ENCODE measurements around the gene SNED1. TPM values are rescaled to one million over a fixed set of nuclear protein-coding genes. Genes with fewer than 3 reads are reported as not detected.

The SNED1 gene
- total RNA-seq, 1 donor from 2014 or later = 18.5 TPM

DNA sequence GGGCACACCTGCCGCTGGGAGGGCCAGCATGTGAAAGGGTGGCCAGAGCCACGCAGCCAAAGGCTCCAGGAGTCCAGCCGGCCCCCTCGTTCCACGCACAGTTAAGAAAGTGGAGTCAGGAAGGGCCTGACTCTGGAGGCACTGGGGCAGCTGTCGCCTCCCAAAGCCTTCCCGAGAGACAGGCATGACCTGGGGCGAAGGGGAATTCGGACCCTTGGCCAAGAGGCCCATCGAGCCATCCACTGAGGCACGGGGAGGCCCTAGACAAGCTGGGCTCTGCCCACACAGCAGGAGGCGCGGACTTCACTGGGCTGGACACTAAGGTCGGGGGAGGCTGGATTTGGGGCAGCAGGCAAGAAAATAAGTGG is 38.5 kb upstream of the SNED1 start:
- no peak for DNase-seq (ENCODE audit: low read depth)

GRCh38 chr2:240960309-240960970 is 38.0 kb upstream of the SNED1 start:
- no peak for DNase-seq (ENCODE audit: low read depth)

GRCh38 chr2:240960971-240961876 is 37.2 kb upstream of the SNED1 start:
- no peak for DNase-seq (ENCODE audit: low read depth)

DNA sequence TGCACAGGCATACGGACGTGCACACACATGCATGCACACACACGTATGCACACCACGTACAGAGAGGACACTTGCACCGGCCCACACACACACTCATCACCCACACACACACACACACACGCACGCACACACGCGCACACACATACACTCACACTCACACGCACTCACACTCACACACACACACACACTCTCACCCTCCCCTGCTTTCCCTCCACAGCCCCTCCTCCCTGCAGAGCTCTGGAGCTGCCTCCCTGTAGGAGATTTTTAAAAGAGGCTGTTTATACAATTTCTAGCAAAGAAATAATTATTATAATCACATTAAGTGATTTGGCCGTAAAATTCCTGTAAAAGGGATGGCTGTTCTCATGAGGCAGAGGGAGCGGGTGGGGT is 36.5 kb upstream of the SNED1 start:
- DNase-seq (ENCODE audit: low read depth) = no peak

GRCh38 chr2:240962300-240963064 is 35.9 kb upstream of the SNED1 start:
- no peak for DNase-seq (ENCODE audit: low read depth)

DNA sequence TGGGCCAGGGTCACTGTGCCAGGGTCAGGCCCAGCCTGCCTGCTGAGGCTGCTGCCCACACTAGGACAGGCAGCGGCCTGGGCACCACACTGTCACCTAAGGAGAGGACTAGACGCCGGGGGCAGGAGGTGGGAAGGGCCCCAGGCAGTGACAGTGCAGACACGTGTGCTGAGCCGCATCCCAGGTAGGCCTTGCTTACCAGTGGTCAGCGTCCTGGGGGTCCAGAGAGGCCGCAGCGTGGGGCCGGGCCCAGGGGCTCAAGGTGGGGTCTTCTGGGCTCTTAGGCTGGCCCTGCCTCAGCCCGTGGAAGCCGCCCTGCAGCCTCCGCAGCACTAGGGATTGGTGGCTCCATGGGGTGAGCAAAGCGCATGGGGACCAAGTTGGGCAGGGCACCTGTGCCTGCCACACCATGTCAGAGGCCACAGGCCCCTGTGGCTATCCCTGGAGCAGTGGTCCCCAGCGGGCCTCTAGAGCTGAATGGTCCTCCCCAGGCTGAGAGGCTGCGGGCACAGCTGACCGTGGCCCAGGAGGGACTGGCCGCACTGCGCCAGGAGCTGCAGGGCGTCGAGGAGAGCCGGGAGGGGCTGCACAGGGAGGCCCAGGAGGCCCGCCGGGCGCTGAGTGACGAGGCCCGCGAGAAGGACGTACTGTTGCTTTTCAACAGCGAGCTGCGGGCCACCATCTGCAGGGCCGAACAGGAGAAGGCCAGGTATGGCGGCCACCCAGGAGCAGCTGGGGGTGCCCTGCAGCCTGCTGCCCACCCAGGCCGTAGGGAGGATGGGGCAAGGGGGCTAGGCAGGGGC is 35.2 kb upstream of the SNED1 start:
- no peak for DNase-seq (ENCODE audit: low read depth)

- DNase-seq (ENCODE audit: low read depth) = no peak
Measured at GRCh38 chr2:240963868-240964703, 34.3 kb upstream of the SNED1 start.

DNA sequence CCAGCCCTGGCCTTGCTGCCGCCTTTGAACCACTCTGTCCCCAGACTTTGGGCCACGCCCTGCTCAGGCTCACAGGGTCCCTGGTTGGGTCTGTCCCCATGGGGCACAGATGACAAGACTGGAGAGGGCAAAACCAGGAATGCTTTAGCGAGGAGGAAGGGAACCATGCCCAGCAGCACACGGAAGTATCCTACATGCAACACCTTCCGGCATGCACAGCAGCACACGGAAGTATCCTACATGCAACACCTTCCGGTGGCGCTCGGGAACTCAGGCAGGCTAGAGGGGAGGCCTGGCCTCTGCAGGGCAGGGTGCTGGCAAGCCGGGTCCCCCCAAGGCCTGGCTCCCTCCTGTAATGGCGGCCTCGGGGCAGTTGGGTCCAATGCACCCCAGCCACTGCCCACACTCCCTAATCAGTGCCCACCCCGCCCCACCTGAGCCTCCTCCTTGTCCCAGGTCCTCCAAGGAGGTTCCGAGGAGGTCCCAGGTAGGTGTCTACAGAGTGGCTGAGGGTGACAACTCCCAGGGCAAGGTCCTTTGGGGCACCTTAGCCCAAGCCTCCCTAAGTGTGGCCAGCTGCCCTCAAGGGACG is 33.6 kb upstream of the SNED1 start:
- DNase-seq (ENCODE audit: low read depth) = no peak

- DNase-seq (ENCODE audit: low read depth) = no peak
Measured at GRCh38 chr2:240965296-240965904, 33.0 kb upstream of the SNED1 start.

DNA sequence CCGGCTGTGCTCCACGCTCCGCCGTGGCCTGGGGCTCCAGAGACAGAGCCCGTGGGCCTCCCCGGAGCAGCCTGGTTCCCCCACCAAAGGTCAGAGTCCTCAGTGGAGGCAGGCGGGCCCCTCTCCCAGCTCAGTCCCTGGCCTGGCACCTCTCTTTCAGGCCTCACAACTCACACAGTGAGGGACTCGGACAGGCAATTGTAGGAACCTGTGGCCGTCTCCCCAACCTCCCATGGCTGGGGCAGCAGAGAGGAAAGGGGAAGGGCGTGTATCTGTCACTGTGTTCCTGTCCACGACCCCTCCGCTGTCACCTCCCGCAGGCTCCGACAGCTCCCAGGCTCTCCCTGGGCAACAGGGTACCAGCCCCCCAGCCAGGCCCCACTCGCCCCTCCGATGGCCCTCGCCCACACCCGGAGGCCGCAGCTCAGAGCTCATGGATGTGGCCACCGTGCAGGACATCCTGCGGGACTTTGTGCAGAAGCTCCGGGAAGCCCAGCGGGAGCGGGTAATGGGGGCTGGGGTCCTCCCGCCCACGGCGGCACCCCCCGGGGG is 32.4 kb upstream of the SNED1 start:
- no peak for DNase-seq (ENCODE audit: low read depth)

GRCh38 chr2:240966457-240966905 is 31.9 kb upstream of the SNED1 start:
- no peak for DNase-seq (ENCODE audit: low read depth)

- no peak for DNase-seq (ENCODE audit: low read depth)
Measured at GRCh38 chr2:240966906-240967680, 31.3 kb upstream of the SNED1 start.

DNA sequence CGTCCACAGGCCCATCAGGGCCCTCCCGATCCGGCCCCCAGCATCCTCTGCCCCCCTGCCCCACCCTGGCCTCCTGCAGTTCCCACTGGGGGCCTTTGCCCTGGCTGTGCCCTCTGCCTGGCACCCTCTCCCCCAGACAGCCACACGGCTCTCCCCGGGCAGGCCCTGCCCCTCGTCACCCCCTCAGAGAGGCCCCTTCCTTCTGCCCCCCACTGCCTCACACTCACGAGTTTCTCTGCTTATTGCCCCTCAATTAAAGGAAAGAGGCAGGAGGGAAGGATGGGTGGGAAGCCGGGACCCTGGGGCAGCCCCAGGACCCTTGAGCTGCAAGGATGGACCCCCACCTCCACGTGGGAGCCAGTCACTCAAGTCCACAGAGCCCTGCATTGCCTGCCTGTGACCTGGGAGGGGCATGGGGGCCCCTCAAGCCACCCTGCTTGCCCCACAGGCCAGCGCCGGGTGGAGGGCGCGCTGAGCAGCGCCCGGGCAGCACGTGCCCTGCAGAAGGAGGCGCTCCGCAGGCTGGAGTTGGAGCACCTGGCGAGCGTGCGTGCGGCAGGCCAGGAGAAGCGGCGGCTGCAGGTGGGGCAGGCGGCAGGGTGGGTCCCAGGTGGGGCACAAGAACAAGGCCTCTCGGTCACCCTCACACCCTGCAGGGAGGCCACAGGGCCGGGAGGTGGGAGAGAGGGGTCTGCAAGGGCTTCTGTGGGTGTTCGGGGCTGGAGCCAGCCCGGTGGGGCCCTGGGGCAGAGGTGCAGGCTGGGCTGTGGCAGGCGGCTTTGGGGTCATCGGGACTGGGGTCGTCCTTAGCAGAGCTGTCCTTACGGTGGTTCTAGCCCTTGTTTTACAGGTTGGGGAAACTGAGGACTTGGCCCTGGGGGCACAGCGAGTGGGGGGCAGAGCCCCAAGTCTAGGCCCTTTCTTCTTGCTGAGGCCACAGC is 30.5 kb upstream of the SNED1 start:
- DNase-seq (ENCODE audit: low read depth) = no peak

GRCh38 chr2:240968731-240969624 is 29.4 kb upstream of the SNED1 start:
- DNase-seq (ENCODE audit: low read depth) = no peak

- DNase-seq (ENCODE audit: low read depth) = no peak
Measured at GRCh38 chr2:240970104-240970503, 28.3 kb upstream of the SNED1 start.

GRCh38 chr2:240970816-240971215 is 27.6 kb upstream of the SNED1 start:
- no peak for DNase-seq (ENCODE audit: low read depth)

Measured in myocyte (in vitro differentiated cells).